HG03108 (cell line): ENCODE measurements around the gene MRPL23.

Experiments
- ATAC-seq: cut with Tn5 transposase; IDR thresholded peaks from one replicate; pipeline ENCODE4 v1.9.1; 2021; ENCODE audit warnings: moderate library complexity; ENCODE audit not compliant: unreplicated experiment

Gene MRPL23

DNA sequence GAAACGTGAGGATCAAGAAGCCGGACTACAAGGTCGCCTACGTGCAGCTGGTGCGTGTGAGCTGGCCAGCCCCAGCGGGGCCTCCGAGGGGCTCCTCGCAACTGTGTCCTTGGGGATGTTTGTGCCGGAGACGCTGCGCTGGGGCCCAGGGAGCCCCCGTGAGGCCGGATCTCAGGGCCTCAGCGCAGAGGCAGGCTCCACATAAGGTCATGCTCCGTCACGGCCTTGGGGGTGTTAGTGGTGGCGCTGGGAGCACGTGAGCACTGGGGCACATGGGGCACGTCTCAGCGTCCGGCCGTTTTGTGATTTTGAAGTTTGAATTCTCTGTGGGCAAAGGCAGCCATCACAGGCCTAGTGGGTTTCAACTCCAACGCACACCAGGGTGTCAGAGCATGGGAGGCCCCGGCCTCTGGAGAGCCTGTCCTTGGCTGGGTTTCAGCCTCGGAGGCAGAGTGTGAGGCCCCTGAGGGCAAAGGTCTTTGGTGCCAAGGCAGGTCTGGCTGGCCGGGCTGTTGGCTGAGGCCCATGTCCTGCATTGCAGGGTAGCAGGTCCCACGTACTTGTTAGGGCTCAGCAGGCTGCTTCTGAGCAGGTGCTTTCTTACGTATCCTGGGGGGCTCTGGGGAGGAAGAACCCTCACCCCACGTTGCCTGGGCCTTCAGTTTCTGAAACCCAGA lies 5.8 kb downstream of the MRPL23 start:
- ATAC-seq: no peak

DNA sequence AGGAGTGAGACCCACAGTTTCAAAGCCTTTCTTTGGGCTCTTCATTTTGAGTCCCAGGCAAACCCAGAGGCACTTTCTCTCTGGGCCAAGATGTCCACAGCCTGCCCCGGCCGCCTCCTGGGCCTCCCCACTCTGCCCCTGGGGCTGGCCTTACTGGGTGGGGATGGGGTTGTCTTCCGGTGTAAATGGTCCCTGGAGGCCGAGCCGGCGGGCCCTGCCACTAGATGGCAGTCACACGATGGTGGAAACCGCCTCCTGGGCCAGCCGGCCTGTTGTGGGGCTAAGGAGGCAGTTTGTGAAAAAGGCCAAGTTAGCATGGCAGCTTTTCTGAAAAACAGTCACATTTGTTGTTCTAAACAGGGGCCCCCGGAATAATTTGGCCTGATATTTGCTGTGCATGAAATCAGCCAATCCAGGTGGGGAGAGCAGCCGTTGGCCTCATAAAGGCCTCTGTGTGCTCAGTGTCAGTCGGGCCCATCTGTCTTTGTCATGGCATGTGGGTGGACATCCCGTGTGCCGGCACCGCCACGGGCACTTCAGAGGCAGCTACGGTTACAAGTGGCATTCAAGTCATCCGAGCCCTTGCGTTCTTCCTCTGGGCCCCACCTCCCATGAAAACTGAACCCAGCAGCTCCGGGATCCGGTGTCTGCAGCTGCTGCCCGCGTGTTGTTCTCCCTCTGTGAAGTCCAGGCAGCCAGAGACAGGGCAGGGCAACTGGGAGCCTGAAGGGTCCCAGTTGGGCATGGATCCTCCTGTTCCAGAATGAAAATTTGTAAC lies 6.5 kb downstream of the MRPL23 start:
- ATAC-seq: no peak

DNA sequence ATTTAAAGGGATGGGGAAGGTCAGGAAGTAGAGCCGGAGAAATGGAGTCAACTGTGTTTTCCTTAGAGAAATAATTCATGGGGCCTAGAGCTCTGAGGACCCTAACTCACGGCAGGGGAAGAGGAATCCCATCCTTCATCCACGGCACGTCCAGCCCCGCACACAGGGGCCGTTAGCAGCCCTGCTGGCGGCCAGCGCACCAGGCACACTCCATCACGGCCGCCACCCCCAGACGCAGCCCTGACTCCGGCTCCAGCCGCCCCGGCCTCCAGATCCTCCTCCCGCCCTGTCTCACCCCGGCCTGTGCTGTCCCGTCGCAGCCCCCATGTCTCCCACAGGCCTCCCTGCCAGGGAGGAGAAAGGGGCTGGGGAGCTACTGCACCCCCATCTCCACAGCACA lies 11.2 kb downstream of the MRPL23 start:
- ATAC-seq: no peak

DNA sequence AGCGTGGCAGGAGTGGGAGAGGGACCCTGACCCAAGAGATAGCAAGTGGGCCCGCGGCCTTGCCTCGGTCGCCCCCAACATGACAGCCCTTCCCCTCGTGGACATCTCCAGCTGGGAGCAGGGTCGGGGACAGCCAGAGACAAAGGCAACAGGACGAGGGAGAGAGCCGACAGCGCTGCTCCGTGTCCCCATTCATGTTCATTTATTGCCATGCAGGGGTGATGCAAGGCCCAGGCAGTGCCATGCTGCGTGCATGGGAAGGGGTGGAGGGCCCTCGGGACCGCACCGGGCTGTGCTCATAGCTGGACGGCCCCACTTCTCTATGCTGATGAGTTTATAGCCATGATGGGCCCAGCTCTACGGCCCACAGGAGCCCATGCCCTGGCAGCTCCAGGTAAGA lies 12.7 kb downstream of the MRPL23 start:
- no peak for ATAC-seq

- no peak for ATAC-seq
These were observed 16.7 kb downstream of the MRPL23 start for GRCh38 chr11:1963864-1964263.

- ATAC-seq: no peak
These were observed 17.2 kb downstream of the MRPL23 start for GRCh38 chr11:1964348-1964747.

GRCh38 chr11:1964955-1965354 lies 17.8 kb downstream of the MRPL23 start:
- ATAC-seq: no peak

DNA sequence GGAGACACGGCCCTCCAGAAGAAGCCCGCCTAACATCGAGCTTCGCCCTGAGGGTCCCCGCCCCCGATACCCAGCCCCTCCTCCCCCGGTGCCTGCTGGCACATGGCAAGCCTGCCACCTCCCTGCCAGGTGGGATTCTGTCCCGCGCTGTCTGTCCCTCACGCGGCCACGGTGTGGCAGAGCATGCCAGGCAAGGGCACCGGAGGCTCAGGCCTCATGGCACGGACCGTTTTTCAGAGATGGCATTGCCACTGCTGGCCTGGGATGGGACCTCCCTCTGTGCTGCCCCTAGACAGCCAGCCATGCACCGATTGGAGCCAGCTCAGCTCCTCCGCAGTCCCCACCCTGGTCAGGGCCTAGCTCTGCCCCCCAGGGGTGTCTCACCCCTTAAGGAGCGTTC lies 19.4 kb downstream of the MRPL23 start:
- no peak for ATAC-seq

GRCh38 chr11:1967641-1968225 lies 20.6 kb downstream of the MRPL23 start:
- ATAC-seq: no peak

DNA sequence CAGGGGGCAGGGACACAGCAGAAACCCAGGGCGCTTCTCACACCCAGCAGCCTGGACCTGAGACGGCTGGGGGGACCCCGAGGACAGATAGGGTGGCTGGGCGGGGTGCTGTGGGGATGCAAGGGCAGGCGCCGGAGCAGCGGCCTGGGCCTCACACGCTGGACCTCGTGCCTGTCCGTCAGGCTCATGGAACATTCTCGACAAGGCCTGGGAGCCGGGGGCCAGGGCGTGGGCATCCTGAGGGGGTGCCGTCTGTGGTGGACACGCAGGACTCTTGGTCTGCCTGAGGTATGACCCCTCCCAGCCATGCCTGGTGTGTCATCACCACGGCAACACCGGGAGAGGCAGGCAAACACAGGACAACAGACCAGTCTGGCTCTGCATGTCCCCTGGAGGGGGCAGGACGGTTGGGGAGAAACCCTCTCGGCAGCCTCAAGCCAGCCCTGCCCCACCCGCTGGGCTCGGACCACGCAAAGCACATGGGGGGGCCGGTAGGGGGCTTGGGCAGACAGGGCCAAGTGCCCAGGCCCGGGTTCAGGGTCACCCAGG lies 21.4 kb downstream of the MRPL23 start:
- no peak for ATAC-seq

DNA sequence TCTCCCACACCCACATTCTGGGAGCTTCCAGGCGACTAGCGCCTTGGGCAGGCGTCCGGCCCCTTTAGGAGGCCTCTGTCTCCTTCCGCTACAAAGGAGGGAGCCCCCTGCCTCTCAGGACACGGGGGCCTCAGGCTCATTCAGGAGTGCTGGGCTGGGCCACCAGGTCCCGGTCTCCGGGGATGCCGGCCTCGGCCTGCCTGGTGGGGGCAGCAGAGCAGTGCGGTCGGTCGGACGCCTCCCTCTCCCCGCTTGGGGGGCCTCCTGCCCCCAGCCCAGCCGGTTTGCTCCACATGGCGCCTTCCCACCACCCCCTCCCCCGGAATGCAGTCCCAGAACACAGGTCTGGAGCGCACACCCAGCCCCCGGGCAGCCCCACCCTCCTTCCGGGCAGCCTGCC lies 21.9 kb downstream of the MRPL23 start:
- ATAC-seq: no peak

- ATAC-seq: no peak
These were observed 22.6 kb downstream of the MRPL23 start for GRCh38 chr11:1969776-1970175.

DNA sequence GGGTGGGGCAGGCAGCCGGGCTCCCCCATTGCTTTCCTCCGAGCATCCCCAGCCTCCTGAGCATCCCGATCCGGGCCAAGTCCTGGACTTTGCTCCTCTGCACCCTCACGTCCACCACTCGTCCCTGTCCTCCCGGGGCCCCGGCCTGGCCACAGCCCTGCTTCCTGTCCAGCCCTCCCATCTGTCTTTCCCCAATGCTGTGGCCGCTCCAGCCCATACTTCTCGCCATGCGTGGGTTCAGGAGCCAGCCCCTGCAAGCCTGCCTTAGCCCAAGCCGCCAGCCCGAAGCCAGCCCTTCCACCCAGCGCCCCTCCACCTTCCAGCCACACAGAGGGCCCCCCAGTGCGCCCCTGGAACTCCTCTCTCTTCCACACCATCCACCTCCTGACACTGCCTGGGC lies 23.8 kb downstream of the MRPL23 start:
- no peak for ATAC-seq

DNA sequence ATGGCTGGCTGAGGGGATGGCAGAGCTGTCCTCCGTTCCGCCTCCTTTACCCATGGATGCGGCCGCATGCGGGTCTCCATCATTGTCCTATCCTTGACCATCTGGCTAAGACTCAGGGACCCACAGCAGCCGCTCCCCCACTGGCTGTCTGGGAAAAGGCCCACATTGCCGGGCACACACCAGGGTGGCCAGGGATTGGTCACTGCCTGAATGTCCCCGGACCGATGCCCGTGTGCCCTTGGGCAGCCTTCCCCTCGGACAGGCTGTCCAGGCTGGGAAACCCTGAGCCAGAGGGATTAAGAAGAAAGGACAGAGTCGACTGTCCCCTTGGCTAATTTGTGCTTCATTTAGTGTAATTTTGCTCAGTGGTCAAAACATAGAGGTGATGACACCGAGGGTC lies 28.1 kb downstream of the MRPL23 start:
- no peak for ATAC-seq

DNA sequence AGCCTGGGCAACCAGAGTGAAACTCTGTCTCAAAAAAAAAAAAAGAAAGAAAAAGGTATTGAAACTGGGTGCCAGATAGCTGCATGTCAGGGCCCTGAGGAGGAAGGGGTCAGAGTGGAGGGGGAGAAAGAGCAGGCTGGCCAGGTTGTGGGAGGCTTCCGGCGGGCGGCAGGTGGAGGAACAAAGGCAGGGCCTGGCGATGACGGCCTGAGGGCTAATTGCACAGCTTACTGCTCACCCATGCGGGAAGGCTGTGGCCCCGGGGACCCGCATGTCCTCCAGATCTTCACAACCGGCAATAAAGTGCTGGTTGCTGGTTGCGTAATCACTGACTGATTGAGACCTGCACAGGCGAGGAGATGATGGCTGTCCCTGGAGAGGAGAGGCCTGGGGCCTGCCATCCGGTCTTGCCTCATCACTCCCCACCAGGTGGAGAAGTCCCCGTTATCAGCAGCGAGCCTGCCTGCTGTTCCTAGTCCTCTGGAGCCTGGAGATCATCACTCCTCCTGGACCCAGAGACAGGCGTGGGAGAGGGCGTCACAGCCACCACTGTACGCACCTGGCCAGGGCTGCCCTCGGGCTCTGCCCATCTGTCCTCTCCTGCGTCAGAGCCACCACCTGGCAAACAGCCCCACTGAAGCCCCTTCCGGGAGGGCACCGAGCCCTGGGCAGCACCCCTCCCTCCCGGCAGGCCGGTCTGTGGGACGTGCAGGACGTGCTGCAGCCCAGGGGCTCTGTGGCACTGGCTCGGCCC lies 31.8 kb downstream of the MRPL23 start:
- ATAC-seq: no peak

- no peak for ATAC-seq
These were observed 32.5 kb downstream of the MRPL23 start for GRCh38 chr11:1979607-1980006.

DNA sequence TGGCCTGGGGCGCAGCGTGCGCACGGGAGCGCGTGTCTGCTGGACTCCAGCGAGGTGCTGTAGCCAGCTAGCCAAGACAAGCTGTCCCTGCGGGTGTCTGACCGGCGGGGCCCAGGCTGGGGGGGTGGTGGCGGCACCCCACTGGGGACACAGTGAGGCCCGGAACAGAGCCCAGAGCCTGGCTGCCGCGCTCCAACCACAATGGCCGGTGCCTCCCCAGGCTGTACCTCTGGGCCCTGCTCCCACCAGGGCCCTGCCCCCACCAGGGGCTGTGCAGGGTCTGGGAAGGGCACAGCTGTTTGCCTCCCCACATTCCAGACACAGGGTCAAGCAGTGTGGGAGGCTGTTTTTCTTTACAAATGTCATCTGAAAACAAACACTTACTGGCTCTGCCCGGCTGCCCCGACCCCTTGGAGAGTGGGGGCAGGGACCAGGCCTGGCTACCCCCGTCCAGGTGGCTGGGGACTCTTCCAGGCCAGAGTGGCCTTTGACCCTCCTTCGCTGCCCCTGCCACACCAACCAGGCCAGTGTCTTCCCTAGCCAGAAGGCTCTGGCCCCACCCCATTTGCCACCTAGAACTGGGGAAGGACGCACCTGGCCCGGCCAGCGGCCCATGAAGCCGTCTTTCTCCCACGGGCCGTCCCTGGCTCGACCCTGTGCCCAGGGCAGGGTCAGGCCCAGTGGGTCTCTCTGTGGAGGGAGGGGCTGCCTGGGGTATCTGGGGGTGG lies 35.9 kb downstream of the MRPL23 start:
- ATAC-seq: no peak

- no peak for ATAC-seq
These were observed 36.4 kb downstream of the MRPL23 start for GRCh38 chr11:1983601-1983961.

DNA sequence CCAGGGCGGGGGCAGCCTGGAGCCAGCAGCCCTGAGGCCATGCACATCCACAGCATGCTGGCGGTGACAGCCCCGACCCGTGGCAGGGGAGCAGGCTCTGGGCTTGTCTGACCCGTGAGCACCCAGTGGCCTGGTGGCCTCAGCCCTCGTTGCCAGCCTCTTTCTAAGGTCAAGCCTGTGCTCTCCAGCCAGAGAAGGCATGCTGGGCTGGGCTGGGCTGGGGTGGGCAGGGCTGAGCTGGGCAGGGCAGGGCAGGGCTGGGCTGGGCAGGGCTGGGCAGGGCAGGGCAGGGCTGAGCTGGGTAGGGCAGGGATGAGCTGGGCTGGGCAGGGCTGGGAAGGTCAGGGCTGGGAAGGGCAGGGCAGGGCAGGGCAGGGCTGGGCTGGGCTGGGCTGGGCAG lies 39.9 kb downstream of the MRPL23 start:
- ATAC-seq: no peak

DNA sequence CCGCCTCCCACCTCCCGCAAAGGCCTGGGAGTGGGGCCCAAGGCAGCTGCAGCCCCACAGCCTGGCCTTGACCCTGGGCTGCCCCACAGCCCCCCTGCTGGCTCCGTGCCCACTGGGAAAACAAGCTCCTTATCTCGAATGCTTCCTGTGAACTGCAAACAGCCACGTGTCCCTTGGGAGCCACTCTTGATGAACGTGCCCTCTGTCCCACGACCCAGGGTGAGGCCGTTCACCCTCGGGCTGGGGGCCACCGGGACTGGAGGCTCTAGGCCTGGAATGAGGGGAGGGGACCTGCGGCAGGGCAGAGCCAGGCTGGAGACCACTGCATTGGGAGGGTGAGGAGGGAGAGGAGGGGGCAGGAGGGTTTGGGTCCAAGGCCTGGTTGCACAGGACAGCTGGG lies 41.0 kb downstream of the MRPL23 start:
- no peak for ATAC-seq
